GM18498 (cell line): Measurements from ENCODE around the gene ITGB7.
"Not testable (repeated sequence)": the region's sequence is repeated elsewhere in the genome, so short reads cannot be mapped to it uniquely, and the experiment has no call there.

ENCODE experiments used
- ATAC-seq: cut with Tn5 transposase; IDR thresholded peaks from one replicate; pipeline ENCODE4 v1.9.1; 2021; ENCODE audit warnings: mild to moderate bottlenecking, moderate library complexity; ENCODE audit not compliant: unreplicated experiment

ITGB7 gene

DNA sequence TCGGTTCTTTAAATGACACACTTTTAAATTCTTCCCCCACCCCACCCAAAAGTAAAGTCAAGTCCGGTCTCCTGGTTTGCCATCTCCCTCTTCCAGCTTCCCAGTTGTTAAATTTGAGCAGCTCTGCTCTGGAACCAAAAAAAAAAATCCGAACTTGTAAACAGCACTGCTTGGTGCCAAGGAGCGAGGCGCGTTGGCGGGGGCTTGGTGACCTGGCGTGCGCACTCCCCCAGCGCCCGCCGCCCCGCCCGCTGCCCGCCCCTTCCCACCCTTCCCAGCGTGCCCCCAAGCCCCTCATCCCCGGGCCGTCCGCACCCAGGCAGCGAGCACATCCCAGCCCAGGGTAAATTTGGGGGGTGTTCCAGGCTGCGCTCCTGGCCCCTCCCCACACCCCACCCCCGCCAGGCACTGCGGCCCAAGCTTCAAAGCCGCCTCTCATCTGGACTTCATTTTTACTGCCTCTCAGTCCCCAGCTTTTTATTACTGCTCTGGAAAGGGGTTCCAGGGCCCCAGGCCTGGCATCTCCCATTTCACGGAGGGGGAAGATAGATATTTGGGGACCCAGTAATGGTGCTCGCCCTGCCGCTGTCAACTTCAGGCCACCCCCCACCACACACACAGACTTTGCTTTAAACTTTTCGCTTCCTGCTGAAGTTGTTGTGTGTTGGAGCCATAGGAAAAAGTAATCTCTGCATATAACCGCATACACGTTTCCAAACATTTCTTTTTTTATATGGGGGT, 11.7 kb upstream of the ITGB7 start:
- no peak for ATAC-seq

DNA sequence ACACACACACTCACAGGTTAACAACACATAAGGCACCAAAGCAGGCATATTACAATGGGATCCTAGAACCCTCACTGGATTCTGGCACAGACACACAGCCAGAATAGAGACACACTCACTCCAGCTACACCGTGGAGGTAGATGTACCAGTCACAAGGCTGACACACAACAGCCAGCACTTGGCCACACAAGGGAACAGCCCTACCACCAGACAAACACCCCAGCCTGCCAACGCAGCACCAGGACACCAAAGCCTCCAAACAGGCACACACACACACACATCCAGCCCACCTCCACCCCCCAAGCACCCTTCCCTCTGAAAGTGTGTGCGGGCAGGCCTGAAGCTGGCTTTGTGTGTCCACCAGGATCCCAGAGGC, 10.9 kb upstream of the ITGB7 start:
- no peak for ATAC-seq

DNA sequence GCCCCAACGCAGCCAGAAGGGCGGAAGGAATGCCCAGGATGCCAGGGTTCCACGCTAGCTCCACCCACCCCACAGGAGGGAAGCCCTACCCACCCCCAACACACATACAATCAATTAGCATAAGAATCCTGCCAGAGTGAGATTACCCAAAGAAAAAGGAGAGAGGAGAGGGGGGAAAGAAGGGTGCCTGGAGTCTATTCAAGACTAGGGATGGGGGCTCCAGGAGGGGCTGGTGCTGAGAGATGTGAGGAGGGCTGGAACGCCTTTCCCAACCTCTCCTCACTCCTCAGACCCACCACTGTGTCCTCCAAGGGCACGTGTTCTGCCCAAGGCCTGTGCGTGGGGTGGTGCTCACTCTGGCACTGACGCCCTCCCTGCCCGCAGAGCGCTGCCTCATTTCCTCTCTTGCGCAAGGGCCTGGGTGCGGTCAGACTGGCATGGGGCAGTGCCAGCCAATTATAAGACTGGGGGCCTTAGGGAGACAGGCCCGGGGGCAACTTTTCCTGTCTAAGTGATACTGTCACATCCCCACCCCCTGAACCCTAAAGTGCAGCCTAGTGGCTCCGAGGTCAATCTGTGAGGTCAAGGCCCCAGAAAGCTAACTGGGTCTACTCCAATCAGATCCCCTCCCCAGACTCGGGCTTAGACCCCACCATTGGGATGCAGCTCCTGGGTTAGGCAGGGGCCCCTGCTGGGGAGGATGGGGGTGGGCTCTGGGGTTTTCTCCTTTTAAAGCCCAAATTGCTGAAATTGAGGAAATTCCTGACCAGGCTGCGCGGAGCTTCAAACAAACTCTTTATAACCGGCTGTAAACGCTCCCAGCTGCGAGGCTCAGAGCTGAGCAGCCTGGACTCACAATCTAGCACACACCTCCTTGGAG, 10.2 kb upstream of the ITGB7 start:
- ATAC-seq = no peak

DNA sequence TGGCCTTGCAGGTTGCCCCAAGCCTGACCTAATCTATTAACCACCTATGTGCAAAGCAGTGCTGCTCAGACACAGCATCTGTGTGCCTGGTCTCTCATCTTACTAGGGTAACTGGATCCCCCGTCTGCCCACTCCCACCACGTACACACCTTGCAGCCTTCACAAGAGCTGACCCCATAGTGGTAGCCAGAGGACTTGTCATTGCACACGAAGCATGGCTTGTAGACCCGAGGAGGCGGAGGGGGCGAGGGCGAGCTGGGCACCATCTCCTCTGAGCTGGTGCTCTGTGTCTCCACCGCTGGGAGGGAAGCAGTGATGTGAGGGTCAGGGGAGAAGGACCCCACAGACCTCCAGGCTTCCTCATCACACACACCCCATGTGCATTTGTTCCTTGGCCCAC, 8.4 kb upstream of the ITGB7 start:
- ATAC-seq = no peak

DNA sequence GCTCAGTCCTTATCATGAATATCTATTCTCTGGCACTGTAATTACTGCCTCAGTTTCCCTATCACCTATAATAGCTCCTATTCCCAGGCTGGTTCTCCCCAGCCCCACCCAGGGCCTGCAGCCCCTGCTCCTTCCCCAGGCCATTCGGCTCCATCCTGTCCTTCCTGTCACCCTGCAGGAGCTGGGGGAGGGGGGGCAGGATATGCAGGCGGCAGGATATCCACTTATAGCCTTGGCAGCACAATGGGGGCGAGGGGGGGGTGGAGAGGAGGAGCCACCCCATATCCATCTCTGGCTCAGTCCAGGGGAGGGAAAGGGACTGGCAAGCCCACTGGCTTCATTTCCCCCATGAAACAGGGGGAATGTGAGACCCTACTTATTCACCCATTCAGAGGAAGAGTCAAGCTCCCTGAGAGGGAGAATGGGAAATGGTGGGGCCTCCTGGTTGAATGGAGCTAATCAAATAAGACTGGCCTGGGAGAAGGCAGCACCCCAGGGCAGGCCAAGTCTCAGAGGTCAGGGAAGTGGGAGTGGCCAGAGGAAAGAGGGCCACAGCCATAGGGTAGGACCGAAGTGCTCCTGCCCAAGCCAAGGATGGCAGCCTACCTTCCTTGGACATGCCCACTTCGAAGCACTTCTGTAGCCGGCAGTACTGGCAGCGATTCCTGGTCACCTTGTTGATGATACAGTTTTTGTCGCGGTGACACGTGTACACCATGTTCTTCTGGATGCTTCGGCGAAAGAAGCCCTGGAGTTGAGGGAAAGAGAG, 7.8 kb upstream of the ITGB7 start:
- no peak for ATAC-seq

DNA sequence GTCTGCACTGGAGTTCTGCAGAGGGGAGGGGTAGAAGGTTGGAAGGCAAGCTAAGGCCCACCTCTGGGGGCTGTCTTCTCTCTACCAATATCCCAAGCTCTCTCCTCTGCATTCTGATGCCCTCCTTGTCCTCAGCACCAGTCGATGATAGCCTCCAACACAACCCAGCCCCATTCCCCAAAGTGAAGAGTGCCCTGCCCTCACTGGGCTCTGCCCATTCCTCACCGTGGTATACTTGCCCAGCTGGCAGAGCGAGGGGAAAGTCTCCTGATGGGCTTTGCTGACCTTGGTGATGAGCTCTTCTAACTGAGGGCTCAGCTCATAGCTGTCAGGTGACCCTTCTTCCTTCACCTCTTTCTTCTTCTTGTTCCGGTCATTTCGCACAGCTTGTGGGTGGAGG, 7.2 kb upstream of the ITGB7 start:
- ATAC-seq = no peak

DNA sequence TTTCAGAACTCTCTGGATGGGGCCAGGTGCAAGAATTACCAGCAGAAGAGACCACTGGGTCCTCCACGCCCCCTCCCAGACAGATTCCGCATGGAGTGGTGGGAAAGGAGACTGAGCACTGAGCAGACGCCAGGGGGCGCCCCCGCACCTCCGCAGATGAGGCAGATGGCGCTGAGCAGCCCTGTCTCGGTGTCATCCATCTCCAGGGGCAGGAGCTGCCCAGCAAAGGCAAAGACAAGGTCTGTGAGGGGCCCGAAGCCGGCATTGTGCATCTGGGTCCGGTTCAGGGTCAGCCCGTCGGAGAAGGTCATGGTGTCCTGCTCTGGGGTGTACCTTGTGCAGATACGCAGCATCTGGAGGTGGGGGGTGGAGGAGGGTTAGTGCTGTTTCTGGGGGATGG, 6.3 kb upstream of the ITGB7 start:
- no peak for ATAC-seq

DNA sequence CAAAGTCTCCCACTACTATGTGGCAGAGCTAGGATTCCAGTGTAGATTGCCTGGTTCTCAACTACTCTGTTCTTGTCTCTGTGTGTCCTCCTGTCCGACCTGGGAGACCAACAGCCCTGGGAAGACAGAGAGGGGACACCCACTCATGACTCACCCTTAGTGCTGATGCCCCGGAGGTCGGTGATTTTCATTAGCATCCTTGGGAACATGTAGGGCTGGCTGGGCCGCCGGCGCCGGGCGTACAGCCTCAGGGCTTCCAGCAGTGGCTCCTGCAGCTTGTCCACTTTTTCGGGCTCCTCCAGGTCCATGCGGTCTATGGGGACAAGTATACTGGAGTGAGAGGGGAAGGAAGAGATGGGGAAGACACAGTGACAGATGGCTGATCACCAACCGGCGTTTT, 5.9 kb upstream of the ITGB7 start:
- no peak for ATAC-seq

DNA sequence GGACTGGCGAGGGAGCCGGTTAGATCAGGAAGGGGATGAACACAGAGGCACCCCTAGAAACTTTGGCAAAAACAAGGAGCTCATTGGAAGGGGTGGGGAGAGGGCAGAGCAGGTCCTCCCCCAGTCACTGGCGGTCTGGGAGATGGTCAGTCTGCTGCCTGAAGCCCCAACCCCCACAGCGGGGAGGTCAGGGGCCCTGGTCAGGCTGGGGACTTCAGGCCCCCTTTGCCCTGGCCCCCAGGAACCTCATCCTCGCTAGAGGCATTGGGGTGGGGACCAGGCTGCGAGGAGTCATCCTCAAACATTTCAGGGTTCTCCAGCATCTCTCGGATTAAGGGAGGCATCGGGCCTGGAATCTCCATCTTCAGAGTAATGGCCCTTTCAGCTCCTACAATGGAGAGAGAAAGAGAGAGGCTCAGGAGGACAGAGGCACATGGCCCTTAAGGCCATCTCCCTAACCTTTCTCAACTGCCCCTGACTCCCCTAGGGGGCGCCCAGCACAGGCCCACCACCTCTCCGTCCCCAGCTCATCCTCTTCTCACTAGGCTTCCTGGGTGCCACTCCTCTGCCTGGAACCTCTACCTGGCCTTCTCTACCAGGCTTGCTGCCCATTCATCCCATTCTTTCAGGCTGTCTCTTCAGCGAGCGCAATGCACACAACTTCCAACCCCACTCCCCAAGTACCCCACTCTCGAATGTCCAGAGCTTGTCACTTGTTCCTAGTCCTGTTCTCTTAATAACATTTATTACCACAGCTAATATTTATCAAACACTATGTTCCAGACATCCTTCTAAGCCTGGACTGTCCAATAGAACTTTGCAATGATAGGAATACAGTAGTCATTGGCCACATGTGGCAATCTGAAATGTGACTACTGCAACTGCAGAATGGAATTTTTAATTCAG, 4.7 kb upstream of the ITGB7 start:
- no peak for ATAC-seq

DNA sequence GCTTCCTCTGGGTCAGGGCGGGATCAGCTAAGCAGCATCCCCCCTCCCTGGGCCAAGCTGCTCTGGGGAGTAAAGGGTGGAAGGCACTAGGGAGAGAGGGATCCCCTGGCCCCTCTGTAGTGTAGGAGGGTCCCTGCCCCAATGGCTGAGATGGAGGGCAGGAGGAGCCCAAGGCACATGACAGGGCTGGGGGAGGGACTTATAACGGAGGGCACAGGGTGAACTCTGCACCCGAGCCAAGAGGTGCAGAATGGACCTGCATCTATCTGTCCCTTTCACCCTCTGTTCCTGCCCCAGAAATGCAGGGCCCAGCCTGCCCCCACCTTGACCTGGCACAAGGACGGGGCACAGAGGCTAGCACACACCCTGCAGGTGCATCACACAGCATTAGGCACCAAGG, 3.8 kb upstream of the ITGB7 start:
- ATAC-seq = no peak

DNA sequence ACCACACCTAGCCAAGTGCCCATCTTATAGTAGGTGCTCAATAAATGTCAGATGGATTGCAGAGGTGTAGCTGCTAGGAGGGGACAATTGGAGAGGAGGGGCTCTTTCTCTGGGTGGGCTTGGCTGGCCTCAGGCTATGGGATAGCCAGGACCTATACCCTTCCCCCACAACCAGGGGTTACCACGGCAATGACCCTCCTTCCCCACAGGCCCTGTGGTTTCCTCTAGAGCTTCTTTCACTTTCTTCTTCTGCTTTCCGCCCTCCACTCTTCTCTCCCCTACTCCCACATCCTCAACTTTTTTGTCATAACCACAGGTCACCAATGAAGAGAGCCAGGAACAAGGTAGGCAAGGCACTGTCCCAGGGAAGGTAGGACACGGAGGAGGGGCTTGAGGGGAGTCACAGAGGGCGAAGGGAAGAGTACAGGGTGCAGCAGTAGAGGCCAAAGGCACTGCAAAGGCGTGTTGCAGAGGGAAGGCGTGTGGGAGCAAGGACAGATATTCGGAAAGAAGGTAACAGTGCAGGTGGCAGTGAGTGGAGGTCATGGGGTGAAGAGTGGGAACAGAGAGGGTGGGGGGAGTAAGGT, 1.9 kb upstream of the ITGB7 start:
- peak; percentile 51 for ATAC-seq

DNA sequence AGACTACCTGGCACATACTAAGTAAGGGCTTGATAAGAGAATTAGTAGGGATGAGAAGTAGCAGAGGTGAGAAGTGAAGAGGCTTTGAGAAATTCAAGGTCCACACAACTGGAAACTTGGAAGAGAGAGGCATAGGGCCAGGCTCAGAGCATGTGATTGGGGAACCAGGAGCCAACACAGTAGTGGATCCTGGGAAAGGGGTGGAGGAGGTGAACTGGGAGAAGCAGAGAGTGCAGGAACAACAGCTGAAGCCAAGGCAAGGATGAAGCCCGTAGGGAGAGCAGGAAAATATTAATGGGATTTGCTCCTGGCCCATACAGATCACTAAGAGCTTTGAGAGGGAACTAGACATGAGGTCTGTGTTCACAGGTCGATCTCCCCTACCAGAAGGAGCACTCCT, 1.4 kb upstream of the ITGB7 start:
- ATAC-seq = no peak

DNA sequence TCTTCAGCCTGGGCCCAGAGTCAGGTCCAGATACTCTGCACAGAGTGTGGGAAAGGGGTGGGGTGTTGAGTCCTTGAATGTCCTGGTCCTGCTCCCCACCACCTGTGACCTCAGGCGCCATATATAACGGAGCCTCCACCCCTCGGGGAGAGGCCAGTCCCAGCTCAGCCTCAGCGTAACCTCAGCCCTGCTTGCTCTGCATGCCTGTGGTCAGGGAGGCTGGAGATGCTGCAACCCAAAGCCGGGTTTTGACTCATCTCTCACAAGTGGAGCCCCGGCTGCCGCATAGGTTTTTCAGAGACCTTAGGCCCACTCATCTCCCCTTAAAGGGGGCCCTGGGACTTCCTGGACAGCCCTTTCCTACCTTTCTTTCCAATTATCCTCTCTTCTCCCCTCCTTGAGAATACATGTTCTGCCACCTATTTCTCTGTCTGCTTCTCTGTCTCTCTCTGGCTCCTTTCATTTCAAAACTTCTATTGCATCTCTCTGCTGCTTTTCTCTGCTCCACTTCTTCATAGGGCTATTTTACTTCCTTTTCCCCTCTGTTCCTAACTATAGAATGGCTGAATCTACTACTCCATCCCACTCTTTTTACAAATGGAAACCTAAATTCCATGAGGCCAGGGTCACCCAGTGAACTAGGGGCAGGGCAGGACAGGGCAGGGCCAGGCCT, 1.2 kb downstream of the ITGB7 start:
- ATAC-seq = peak; percentile 56

DNA sequence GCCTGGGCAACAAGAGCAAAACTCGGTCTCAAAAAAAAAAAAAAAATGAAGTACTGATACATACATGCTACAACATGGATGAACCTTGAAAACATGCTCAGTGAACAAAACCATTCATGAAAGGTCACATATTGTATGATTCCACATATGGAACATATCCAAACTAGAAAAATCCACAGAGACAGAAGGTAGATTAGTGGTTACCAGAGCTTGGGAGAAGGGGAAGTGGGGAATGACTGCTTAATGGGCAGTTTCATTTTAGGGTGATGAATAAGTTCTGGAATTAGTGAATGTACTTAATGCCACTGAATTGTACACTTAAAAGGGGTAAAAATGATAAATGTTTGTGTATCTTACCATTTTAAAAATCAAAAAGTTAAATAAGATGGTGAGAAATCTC, 2.7 kb downstream of the ITGB7 start:
- no peak for ATAC-seq

DNA sequence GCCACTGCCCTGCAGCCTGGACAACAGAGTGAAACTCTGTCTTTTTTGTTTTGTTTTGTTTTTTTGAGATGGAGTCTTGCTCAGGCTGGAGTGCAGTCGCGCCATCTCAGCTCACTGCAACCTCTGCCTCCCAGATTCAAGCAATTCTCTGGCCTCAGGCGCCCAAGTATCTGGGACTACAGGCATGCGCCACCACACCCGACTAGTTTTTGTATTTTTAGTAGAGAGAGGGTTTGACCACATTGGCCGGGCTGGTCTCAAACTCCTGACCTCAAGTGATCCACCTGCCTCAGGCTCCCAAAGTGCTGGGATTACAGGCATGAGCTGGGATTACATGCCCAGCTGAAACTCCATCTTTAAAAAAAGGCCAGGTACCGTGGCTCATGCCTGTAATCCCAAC, 4.7 kb downstream of the ITGB7 start:
- ATAC-seq = not testable (repeated sequence)

DNA sequence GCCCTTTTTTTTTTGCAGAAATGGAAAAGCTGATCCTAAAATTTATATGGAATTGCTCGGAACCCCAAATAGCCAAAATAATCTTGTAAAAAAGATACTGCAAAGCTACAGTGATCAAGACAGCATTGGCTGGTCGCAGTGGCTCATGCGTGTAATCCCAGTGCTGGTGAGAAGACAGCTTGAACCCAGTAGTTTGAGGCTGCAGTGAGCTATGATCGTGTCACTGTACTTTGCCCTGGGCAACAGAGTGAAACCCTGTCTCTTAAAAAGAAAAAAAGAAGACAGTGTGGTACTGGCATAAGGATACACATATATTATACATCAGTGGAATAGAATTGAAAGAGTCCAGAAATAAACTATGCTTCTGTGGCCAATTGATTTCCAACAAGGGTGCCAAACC, 5.4 kb downstream of the ITGB7 start:
- ATAC-seq = no peak

DNA sequence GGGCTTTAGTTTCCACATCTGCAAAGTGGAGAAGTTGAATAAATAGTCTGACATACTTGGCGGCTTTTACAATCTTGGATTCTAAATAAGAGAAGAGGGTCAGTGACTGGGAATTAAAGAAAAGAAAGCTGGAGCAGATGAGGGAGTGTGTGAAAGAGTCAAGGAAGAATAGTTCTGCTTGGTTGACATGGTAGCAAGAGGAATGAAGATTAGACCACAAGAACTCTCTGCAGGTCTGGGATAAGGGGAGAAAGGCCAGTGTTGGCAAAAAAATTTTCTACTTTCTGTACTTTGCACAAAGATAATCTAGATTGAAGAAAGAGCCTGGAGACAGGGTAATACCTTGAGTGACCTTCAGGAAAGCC, 5.9 kb downstream of the ITGB7 start:
- ATAC-seq = no peak

DNA sequence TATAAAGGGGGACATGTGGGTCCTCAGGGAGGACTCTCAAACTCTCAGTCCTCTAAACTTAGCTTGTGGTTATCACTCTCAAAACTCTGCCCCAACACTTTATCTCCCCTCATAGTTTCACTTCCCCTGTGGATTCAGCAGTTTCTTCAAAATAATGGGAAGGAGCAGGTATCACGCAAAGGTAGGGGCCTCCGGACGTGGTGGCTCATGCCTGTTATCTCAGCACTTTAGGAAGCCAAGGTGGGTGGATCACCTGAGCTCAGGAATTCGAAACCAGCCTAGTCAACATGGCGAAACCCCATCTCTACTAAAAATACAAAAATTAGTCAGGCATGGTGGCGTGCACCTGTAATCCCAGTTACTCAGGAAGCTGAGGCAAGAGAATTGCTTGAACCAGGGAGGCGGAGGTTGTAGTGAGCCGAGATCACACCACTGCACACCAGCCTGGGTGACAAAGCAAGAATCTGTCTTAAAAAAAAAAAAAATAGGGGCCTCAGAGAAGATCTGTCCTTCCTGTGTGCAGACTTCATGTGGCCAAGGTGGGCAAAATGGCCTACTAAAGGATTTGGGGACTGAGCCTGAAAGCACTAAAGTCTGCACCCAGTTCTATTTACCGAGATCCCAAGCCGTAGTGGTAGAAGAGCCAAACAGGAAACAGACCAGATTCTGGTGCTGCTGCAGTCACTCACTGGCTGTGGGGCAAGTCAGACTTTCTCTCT, 6.4 kb downstream of the ITGB7 start:
- ATAC-seq = peak; percentile 61

DNA sequence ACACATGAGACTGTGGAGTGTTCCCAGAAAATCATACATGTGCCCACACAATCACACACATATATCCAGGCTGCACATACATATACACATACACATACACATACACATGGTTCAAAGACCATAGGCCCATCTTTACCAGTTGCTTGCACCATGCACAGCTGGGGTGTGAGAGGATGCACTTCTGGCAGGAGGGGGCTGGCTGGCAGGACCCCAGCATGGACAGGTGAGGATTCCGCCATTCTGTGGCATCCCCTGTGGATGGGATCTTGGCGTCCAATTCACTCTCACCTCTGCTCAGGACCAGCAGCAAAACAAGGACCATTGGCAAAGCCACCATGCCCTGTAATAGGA, 7.0 kb downstream of the ITGB7 start:
- peak; percentile 18 for ATAC-seq
